HEK293 (cell line): ENCODE results near the gene ALKBH2.
A peak's percentile ranks its signal among the peaks of the same experiment; 100 is the strongest.

Experiments
- CTCF ChIA-PET: fragments of 350-600 bp; formaldehyde crosslinking; extraction: SDS; loops from one replicate; lab custom pipeline; 2021; ENCODE audit warnings: antibody characterized with exemption; lab: Yijun Ruan, JAX
- POLR2A ChIA-PET: fragments of 300-600 bp; formaldehyde crosslinking; extraction: SDS; loops from one replicate; lab custom pipeline; 2020; ENCODE audit warnings: antibody characterized with exemption, inconsistent platforms; lab: Yijun Ruan, JAX
- H3K27ac ChIP-seq: fragments of 200-500 bp; sonication (Bioruptor generic); 2 replicates; pipeline ENCODE4 v1.5.1; 2014; ENCODE audit warnings: low read depth, low read length, control low read depth, inconsistent platforms; ENCODE audit errors: extremely low read depth
- H3K36me3 ChIP-seq, 2 experiments: fragments of 200-500 bp in 1 of 2; sonication (Bioruptor generic) in 1 of 2; 1 replicate in 1 of 2; 2 replicates in 1 of 2; pipeline ENCODE4 v1.5.1; 2014 to 2017; ENCODE audit warnings: inconsistent platforms in 2 of 2, low read length in 2 of 2; ENCODE audit not compliant: control insufficient read depth in 2 of 2, insufficient read depth in 1 of 2
- H3K4me1 ChIP-seq: fragments of 200-500 bp; sonication (Bioruptor generic); 2 replicates; pipeline ENCODE4 v1.5.1; 2014; ENCODE audit warnings: mild to moderate bottlenecking, low read length, inconsistent platforms; ENCODE audit not compliant: control insufficient read depth, insufficient read depth
- H3K4me3 ChIP-seq: 2 replicates; pipeline ENCODE4 v1.5.1; 2011; ENCODE audit warnings: low read depth, mild to moderate bottlenecking, control low read depth, low read length, moderate library complexity
- H3K9me3 ChIP-seq: fragments of 200-500 bp; sonication (Bioruptor generic); 2 replicates; pipeline ENCODE4 v1.5.1; 2014; ENCODE audit warnings: low read depth, low read length, inconsistent platforms; ENCODE audit not compliant: control insufficient read depth, insufficient read depth
- BCL11A ChIP-seq: fragments of 450-650 bp; formaldehyde crosslinking; IDR thresholded peaks from 2 replicates; pipeline ENCODE4 v1.5.1; 2016; ENCODE audit warnings: low read depth, missing biosample characterization, missing genetic modification characterization
- BCL6B ChIP-seq: fragments of 450-650 bp; formaldehyde crosslinking; IDR thresholded peaks from 2 replicates; pipeline ENCODE4 v1.5.1; 2017; ENCODE audit warnings: missing biosample characterization, missing genetic modification characterization
- CTCF ChIP-seq: fragments of 450-650 bp; formaldehyde crosslinking; IDR thresholded peaks from 2 replicates; pipeline ENCODE4 v1.5.1; 2016; ENCODE audit warnings: missing biosample characterization, missing genetic modification characterization
- HOXD13 ChIP-seq: sonication (generic); formaldehyde crosslinking; IDR thresholded peaks from 2 replicates; pipeline ENCODE4 v1.8.0; 2022; ENCODE audit warnings: missing genetic modification reagents, borderline replicate concordance
- KLF8 ChIP-seq: fragments of 450-650 bp; formaldehyde crosslinking; IDR thresholded peaks from 2 replicates; pipeline ENCODE4 v1.5.1; 2016; ENCODE audit warnings: missing biosample characterization, missing genetic modification characterization
- PRDM6 ChIP-seq: fragments of 450-650 bp; formaldehyde crosslinking; IDR thresholded peaks from 2 replicates; pipeline ENCODE4 v1.5.1; 2017; ENCODE audit warnings: missing biosample characterization, missing genetic modification characterization
- SCRT2 ChIP-seq: fragments of 450-650 bp; formaldehyde crosslinking; IDR thresholded peaks from 2 replicates; pipeline ENCODE4 v1.5.1; 2016; ENCODE audit warnings: missing biosample characterization, missing genetic modification characterization
- TCF7L2 ChIP-seq: IDR thresholded peaks from 2 replicates; pipeline ENCODE4 v1.6.1; 2011; ENCODE audit warnings: low read depth, mild to moderate bottlenecking, inconsistent platforms, low read length, moderate library complexity, borderline replicate concordance
- TRIM28 ChIP-seq: IDR thresholded peaks from 2 replicates; pipeline ENCODE4 v1.6.1; 2011; ENCODE audit warnings: low read length, control low read depth, borderline replicate concordance
- WT1 ChIP-seq: fragments of 450-650 bp; formaldehyde crosslinking; IDR thresholded peaks from 2 replicates; pipeline ENCODE4 v1.5.1; 2016; ENCODE audit warnings: missing biosample characterization, missing genetic modification characterization
- ZBTB44 ChIP-seq: fragments of 450-650 bp; IDR thresholded peaks from 2 replicates; pipeline ENCODE4 v1.5.1; 2018; ENCODE audit warnings: missing biosample characterization, mild to moderate bottlenecking, missing genetic modification characterization
- ZNF140 ChIP-seq: fragments of 450-650 bp; formaldehyde crosslinking; IDR thresholded peaks from 2 replicates; pipeline ENCODE4 v1.5.1; 2016; ENCODE audit warnings: missing biosample characterization, missing genetic modification characterization
- ZNF146 ChIP-seq: fragments of 450-650 bp; formaldehyde crosslinking; IDR thresholded peaks from 2 replicates; pipeline ENCODE4 v1.5.1; 2016; ENCODE audit warnings: missing biosample characterization, missing genetic modification characterization
- ZNF211 ChIP-seq: fragments of 450-650 bp; formaldehyde crosslinking; IDR thresholded peaks from 2 replicates; pipeline ENCODE4 v1.5.1; 2016; ENCODE audit warnings: low read depth, missing biosample characterization, missing genetic modification characterization
- ZNF274 ChIP-seq, 2 experiments: fragments of 200-500 bp in 1 of 2; fragments of 450-650 bp in 1 of 2; sonication (Bioruptor generic) in 1 of 2; formaldehyde crosslinking in 1 of 2; IDR thresholded peaks; 2 replicates each; pipeline versions ENCODE4 v1.5.1 to v1.6.1; 2014 to 2016; ENCODE audit warnings: borderline replicate concordance in 1 of 2, inconsistent platforms in 1 of 2, low read length in 1 of 2, missing biosample characterization in 1 of 2, missing genetic modification characterization in 1 of 2
- ZNF280D ChIP-seq: fragments of 450-650 bp; formaldehyde crosslinking; IDR thresholded peaks from 2 replicates; pipeline ENCODE4 v1.5.1; 2016; ENCODE audit warnings: missing biosample characterization, missing genetic modification characterization
- ZNF292 ChIP-seq: fragments of 450-650 bp; formaldehyde crosslinking; IDR thresholded peaks from 2 replicates; pipeline ENCODE4 v1.5.1; 2016; ENCODE audit warnings: low read depth, missing biosample characterization, missing genetic modification characterization, borderline replicate concordance
- ZNF311 ChIP-seq: fragments of 450-650 bp; formaldehyde crosslinking; IDR thresholded peaks from 2 replicates; pipeline ENCODE4 v1.5.1; 2017; ENCODE audit warnings: missing biosample characterization, missing genetic modification characterization, borderline replicate concordance
- ZNF324 ChIP-seq: fragments of 450-650 bp; formaldehyde crosslinking; IDR thresholded peaks from 2 replicates; pipeline ENCODE4 v1.5.1; 2016; ENCODE audit warnings: missing biosample characterization, missing genetic modification characterization
- ZNF580 ChIP-seq: fragments of 450-650 bp; formaldehyde crosslinking; IDR thresholded peaks from 2 replicates; pipeline ENCODE4 v1.5.1; 2016; ENCODE audit warnings: missing biosample characterization, missing genetic modification characterization
- ZNF660 ChIP-seq: fragments of 450-650 bp; IDR thresholded peaks from 2 replicates; pipeline ENCODE4 v1.5.1; 2018; ENCODE audit warnings: missing biosample characterization, mild to moderate bottlenecking, missing genetic modification characterization
- ZNF785 ChIP-seq: fragments of 450-650 bp; formaldehyde crosslinking; IDR thresholded peaks from 2 replicates; pipeline ENCODE4 v1.5.1; 2016; ENCODE audit warnings: missing biosample characterization, missing genetic modification characterization
- ZNF792 ChIP-seq: fragments of 450-650 bp; formaldehyde crosslinking; IDR thresholded peaks from 2 replicates; pipeline ENCODE4 v1.5.1; 2016; ENCODE audit warnings: missing biosample characterization, missing genetic modification characterization

ALKBH2 gene

GRCh38 chr12:109074866-109075265, 18.4 kb downstream of the ALKBH2 start:
- Histone ChIP-seq H3K4me1 (no peaks in the 10 kb centered on the region), H3K27ac (no peak overlapping the region), H3K4me3 (no peak overlapping the region), H3K36me3 (peaks cover 32 to 64% of the 10 kb centered on the region in 2 experiments), H3K9me3 (no peaks in the 10 kb centered on the region)
- ChIA-PET CTCF (no interaction called here), POLR2A (no interaction called here)
- no peak for TF ChIP-seq ZNF792 (tag by site-specific recombination)
- TF ChIP-seq ZNF580 (tag by site-specific recombination), result peak; percentile 92
- 0 out of 2 replicates have a peak, but pooled peaks have one; percentile 40 for TF ChIP-seq ZNF280D (tag by site-specific recombination)
- no peak for TF ChIP-seq ZNF785
- no peak for TF ChIP-seq ZNF274 (IDR thresholded peaks at IDR 0.05; ENCODE audit: low read length)
- TF ChIP-seq ZNF274 (tag by site-specific recombination; IDR thresholded peaks at IDR 0.05; ENCODE audit: borderline replicate concordance), result no peak
- TF ChIP-seq ZNF146 (tag by site-specific recombination), result peak; percentile 97
- no peak for TF ChIP-seq ZNF660 (tag by site-specific recombination)
- no peak for TF ChIP-seq ZNF311
- TF ChIP-seq TCF7L2, result no peak
- no peak for TF ChIP-seq ZNF211 (tag by site-specific recombination)
- no peak for TF ChIP-seq PRDM6 (tag by site-specific recombination)

DNA sequence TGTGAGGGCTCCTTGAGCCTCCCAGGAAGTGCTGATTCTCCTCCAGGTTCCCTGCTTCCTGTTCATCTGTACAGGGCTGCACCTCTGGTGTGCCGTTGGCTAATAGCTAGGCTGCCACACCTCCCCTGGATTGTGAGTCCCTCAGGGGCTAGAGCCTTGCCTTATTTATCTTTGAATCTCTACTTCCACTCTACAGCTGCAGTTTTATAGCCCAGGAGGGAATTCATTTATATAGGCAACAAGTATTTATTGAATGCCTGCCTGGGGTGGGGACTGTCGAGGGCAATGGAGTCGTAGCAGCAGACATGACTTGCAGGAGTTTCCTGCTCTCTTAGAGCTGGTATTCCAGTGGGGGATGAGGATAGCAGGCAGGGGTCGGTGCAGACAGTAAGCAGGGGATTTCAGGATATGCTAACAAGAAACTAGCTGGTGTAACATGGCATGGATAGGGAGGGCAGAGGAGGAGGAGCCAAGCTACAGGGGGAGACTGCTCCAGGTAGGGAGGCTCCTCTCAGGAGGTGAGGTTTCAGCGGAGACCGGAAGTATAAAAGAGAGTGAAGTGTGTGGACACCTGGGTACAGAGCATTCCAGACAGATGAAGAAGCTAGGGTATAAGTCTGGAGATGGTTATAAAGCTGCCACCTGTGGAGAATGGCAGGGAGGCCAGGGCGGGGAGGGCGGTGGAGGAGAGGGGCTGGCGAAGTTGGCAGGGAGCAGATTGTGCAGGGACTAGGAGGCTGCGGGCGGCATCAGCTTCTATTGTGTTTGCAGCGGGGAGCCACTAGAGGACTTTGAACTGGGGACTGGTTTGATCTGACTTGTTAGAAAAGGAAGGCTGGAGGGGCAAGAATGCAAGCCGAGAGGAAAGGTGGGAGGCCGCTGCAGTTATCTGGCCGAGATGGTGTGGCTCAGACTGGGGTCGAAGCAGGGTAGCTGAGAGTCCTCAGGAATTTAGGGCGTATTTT, 23.7 kb downstream of the ALKBH2 start:
- Histone ChIP-seq H3K9me3 (no peaks in the 10 kb centered on the region), H3K4me3 (no peak overlapping the region)
- CTCF ChIA-PET, result interaction anchor here (0.6 to 0.7 kb wide), 3 partner anchors 119 to 407 kb away, joined by 3 read pairs; no protein-coding TSS in a partner anchor
- TF ChIP-seq WT1 (tag by site-specific recombination) (no peak), KLF8 (tag by site-specific recombination) (no peak), BCL11A (tag by site-specific recombination) (no peak), BCL6B (tag by site-specific recombination) (no peak), ZNF292 (tag by site-specific recombination) (no peak), HOXD13 (CRISPR knock-in tag) (no peak), SCRT2 (peak; percentile 60; the same call in 1 of the 2 replicates), CTCF (no peak), ZBTB44 (tag by site-specific recombination) (0 out of 2 replicates have a peak, but pooled peaks have one; percentile 26), ZNF324 (tag by site-specific recombination) (no peak), TRIM28 (no peak), ZNF140 (no peak)

More for the DNA sequence above, 23.7 kb downstream of the ALKBH2 start:
- Histone ChIP-seq H3K27ac (no peak overlapping the region), H3K4me1 (no peaks in the 10 kb centered on the region), H3K36me3 (peaks cover 8 to 73% of the 10 kb centered on the region in 2 experiments)
- POLR2A ChIA-PET, result interaction anchor here (1.0 kb wide), 1 partner anchor 17 kb away, joined by 3 read pairs; the partner anchor contains the start of gene USP30
